K562 (cell line): ENCODE results near the gene ERP27.

Source experiments
- ARNT ChIP-seq, 2 experiments: fragments of 450-650 bp; IDR thresholded peaks; 2 replicates each; pipeline ENCODE4 v1.6.1; 2016; ENCODE audit warnings: mild to moderate bottlenecking in 1 of 2
- CTCF ChIP-seq, 3 experiments: IDR thresholded peaks in 2 of 3; conservative IDR thresholded peaks in 1 of 3; 2 replicates each; pipeline ENCODE4 v1.5.1; 2011 to 2012; ENCODE audit warnings: low read length in 3 of 3, mild to moderate bottlenecking in 3 of 3, control low read depth in 2 of 3, improper control_type of control experiment in 1 of 3, inconsistent platforms in 1 of 3, low read depth in 1 of 3, mixed read lengths in 1 of 3, moderate library complexity in 1 of 3; ENCODE audit not compliant: insufficient read depth in 2 of 3
- HNRNPUL1 ChIP-seq: fragments of 200-400 bp; formaldehyde crosslinking; IDR thresholded peaks from 2 replicates; pipeline ENCODE4 v1.6.1; 2017; ENCODE audit warnings: low read length
- MEF2A ChIP-seq: IDR thresholded peaks from 2 replicates; pipeline ENCODE4 v1.6.1; 2011; ENCODE audit warnings: low read depth, mild to moderate bottlenecking, low read length, moderate library complexity; ENCODE audit not compliant: control insufficient read depth
- MXI1 ChIP-seq: IDR thresholded peaks from 2 replicates; pipeline ENCODE4 v1.6.1; 2011; ENCODE audit warnings: low read depth, mild to moderate bottlenecking, improper control_type of control experiment, low read length
- NKRF ChIP-seq: fragments of 450-650 bp; IDR thresholded peaks from 2 replicates; pipeline ENCODE4 v1.6.1; 2016; ENCODE audit warnings: borderline replicate concordance
- PHB ChIP-seq: fragments of 250-450 bp; sonication (Bioruptor Pico); IDR thresholded peaks from 2 replicates; pipeline ENCODE4 v1.5.0; 2021
- PKNOX1 ChIP-seq: fragments of 450-650 bp; IDR thresholded peaks from 2 replicates; pipeline ENCODE4 v1.6.1; 2016
- POLR2AphosphoS5 ChIP-seq: IDR thresholded peaks from 2 replicates; pipeline ENCODE4 v1.6.1; 2011; ENCODE audit warnings: mild to moderate bottlenecking, low read depth, low read length, moderate library complexity; ENCODE audit not compliant: control insufficient read depth, insufficient read depth
- RNF2 ChIP-seq: sonication (generic); IDR thresholded peaks from 2 replicates; pipeline ENCODE4 v1.6.1; 2016
- SPI1 ChIP-seq: IDR thresholded peaks from 2 replicates; pipeline ENCODE4 v1.6.1; 2011; ENCODE audit warnings: low read depth, low read length, control low read depth, borderline replicate concordance
- XRCC3 ChIP-seq: fragments of 450-650 bp; IDR thresholded peaks from 2 replicates; pipeline ENCODE4 v1.6.1; 2017; ENCODE audit warnings: mild to moderate bottlenecking, moderate library complexity
- ZNF699 ChIP-seq: fragments of 250-450 bp; sonication (Bioruptor Pico); IDR thresholded peaks from 2 replicates; pipeline ENCODE4 v1.8.0; 2021; ENCODE audit warnings: mild to moderate bottlenecking, moderate library complexity; ENCODE audit not compliant: insufficient replicate concordance

- TF ChIP-seq POLR2AphosphoS5 (no peak), NKRF (no peak), CTCF (IDR thresholded peaks at IDR 0.05 in 2 of 3, conservative IDR thresholded peaks at IDR 0.05 in 1 of 3; ENCODE audit: insufficient read depth in 2 of 3, low read depth in 1 of 3, low read length in 3 of 3) (no peak), MXI1 (no peak), ARNT (IDR thresholded peaks at IDR 0.05) (no peak), XRCC3 (no peak), ZNF699 (no peak), RNF2 (no peak), HNRNPUL1 (no peak), MEF2A (no peak), PHB (CRISPR knock-in tag) (no peak), SPI1 (no peak), PKNOX1 (no peak)
Observed at GRCh38 chr12:14886271-14886670, 52.1 kb downstream of the ERP27 start.
